ENCODE data around the gene AGBL3. TPM values are rescaled to one million over a fixed set of nuclear protein-coding genes. Genes with fewer than 3 reads are reported as not detected.

AGBL3 gene
- polyA plus RNA-seq, 3 donors, result 0.03 to 0.20 (median 0.12) TPM

DNA sequence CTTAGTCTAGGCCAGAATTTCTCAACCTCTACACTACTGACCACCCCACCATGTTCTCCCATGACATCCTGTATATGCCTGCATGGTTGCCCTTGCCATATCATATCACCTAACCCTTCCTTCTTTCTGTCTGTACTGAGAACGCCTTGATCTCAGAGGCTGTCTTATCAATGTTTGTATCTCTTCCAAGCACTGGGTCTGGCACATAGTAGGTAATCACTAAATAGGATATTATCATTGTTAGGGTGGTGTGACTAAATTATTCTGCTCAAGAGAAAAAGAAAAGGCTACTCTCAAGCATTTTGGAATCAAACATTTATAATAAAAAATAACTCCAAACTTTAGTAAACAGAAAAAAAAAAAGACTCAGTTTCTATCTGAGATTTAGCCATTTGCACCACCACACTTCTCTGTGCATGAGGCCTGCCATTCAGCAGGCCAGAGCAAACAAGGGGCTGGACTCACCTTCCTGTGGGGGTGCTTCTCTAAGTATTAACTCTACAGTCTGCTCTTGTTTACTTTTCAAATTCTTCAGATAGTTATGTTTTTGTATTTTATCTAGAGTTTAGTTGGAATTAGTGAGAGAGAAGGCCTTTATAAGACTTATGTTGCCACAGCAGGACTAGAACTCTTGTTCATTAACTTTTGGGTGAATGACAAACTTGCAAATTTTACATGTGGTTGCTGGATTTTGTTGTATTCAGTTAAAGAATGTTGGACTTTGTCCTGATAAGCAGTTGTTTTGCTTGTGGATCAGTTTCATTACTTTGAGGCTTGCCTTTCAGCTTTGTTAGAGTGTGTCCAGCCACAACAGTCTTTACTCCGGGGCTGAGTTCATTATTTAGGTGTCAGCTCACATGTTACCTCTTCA, 5.4 kb downstream of the AGBL3 start:
- Mint-ChIP-seq H3K4me3 (no peak overlapping the region), H3K4me1 (peaks cover 8% of the 10 kb centered on the region), H3K27ac (no peak overlapping the region), H3K27me3 (ENCODE audit: low read depth in 3 of 3) (no peaks in the 10 kb centered on the region), H3K36me3 (peaks cover 16 to 33% of the 10 kb centered on the region in 2 donors), H3K9me3 (no peaks in the 10 kb centered on the region)
- Histone ChIP-seq H3K4me2 (replicated peaks; ENCODE audit: extremely low read depth, low read length, poor library complexity, severe bottlenecking) (no peak overlapping the region), H2AFZ (ENCODE audit: insufficient read depth, low read depth, low read length, poor library complexity, severe bottlenecking) (no peak overlapping the region), H3K4me3 (replicated peaks in 1 of 3; ENCODE audit: low read depth in 2 of 3, low read length in 3 of 3) (no peak overlapping the region), H3K9me3 (replicated peaks in 1 of 2; ENCODE audit: control insufficient read depth in 1 of 2, insufficient read depth in 1 of 2, low read length in 2 of 2) (no peaks in the 10 kb centered on the region), H3K36me3 (replicated peaks in 1 of 2; ENCODE audit: control insufficient read depth in 1 of 2, insufficient read depth in 2 of 2, low read length in 2 of 2) (peaks cover 2 to 17% of the 10 kb centered on the region in 2 donors), H3K27ac (ENCODE audit: low read depth in 1 of 2, low read length in 2 of 2) (no peak overlapping the region), H3K79me2 (ENCODE audit: insufficient read depth, low read length) (peaks cover 7% of the 10 kb centered on the region), H4K20me1 (ENCODE audit: insufficient read depth, low read length) (no peaks in the 10 kb centered on the region), H3K9ac (ENCODE audit: insufficient read depth, low read length, poor library complexity, severe bottlenecking) (no peak overlapping the region), H3K27me3 (ENCODE audit: control insufficient read depth in 2 of 2, insufficient read depth in 2 of 2, low read length in 2 of 2) (no peaks in the 10 kb centered on the region), H3K4me1 (ENCODE audit: control insufficient read depth in 1 of 2, insufficient read depth in 2 of 2, low read length in 2 of 2) (peaks cover 5 to 7% of the 10 kb centered on the region in 2 donors)
- WGBS (ENCODE audit: insufficient coverage), result 100% methylated on average over 1 of the region's 2 CpGs
- TF ChIP-seq, protein P1, sequence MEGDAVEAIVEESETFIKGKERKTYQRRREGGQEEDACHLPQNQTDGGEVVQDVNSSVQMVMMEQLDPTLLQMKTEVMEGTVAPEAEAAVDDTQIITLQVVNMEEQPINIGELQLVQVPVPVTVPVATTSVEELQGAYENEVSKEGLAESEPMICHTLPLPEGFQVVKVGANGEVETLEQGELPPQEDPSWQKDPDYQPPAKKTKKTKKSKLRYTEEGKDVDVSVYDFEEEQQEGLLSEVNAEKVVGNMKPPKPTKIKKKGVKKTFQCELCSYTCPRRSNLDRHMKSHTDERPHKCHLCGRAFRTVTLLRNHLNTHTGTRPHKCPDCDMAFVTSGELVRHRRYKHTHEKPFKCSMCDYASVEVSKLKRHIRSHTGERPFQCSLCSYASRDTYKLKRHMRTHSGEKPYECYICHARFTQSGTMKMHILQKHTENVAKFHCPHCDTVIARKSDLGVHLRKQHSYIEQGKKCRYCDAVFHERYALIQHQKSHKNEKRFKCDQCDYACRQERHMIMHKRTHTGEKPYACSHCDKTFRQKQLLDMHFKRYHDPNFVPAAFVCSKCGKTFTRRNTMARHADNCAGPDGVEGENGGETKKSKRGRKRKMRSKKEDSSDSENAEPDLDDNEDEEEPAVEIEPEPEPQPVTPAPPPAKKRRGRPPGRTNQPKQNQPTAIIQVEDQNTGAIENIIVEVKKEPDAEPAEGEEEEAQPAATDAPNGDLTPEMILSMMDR (IDR thresholded peaks at IDR 0.05), result no peak
- intact Hi-C loops (cut with micrococcal nuclease), result no loop called here
- no peak for DNase-seq

DNA sequence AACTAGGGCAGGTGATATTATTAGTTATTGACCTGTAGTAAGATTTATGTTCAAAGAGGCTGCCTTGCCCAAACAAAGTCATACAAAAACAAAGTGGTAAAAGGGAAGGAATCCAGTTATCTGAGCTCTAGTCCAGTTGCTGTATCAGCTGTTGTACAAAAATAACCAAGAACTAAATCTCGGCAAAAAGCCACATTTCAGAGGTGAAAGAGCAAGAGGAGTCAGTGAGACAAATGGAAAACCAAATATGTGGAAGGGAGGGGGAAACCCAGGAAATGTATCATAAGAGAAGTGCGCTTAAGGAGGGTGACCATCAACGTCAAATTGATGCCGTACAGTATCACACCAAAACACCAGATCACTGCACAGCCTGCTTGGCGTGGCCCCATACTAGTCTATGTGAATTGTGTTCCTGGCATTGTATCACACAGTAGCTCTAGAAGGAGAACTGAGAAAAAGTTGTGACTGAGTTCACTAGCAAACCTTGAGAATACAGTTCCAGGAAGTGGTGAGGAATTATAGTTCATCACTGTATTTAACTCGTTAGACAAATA, 6.4 kb downstream of the AGBL3 start:
- H3K36me3 Mint-ChIP-seq, result peaks cover 16 to 33% of the 10 kb centered on the region in 2 donors
- TF ChIP-seq, protein P1 (IDR thresholded peaks at IDR 0.05), result no peak
- intact Hi-C loops (cut with micrococcal nuclease), result no loop called here
- no peaks in the 10 kb centered on the region for H4K20me1 ChIP-seq (ENCODE audit: insufficient read depth, low read length)
- H3K4me1 ChIP-seq (ENCODE audit: control insufficient read depth in 1 of 2, insufficient read depth in 2 of 2, low read length in 2 of 2), result no peaks in the 10 kb centered on the region
- H3K9ac ChIP-seq (ENCODE audit: insufficient read depth, low read length, poor library complexity, severe bottlenecking), result no peak overlapping the region
- no peak for DNase-seq
- no peaks in the 10 kb centered on the region for H3K27me3 ChIP-seq (ENCODE audit: control insufficient read depth in 2 of 2, insufficient read depth in 2 of 2, low read length in 2 of 2)
- no peaks in the 10 kb centered on the region for H3K9me3 Mint-ChIP-seq
- no peak overlapping the region for H3K27ac Mint-ChIP-seq
- no peaks in the 10 kb centered on the region for H3K79me2 ChIP-seq (ENCODE audit: insufficient read depth, low read length)
- H3K36me3 ChIP-seq (replicated peaks in 1 of 2; ENCODE audit: control insufficient read depth in 1 of 2, insufficient read depth in 2 of 2, low read length in 2 of 2), result peaks cover 3 to 17% of the 10 kb centered on the region in 2 donors
- no peak overlapping the region for H3K4me3 ChIP-seq (replicated peaks in 1 of 3; ENCODE audit: low read depth in 2 of 3, low read length in 3 of 3)
- H3K27ac ChIP-seq (ENCODE audit: low read depth in 1 of 2, low read length in 2 of 2), result no peak overlapping the region
- no peaks in the 10 kb centered on the region for H3K9me3 ChIP-seq (replicated peaks in 1 of 2; ENCODE audit: control insufficient read depth in 1 of 2, insufficient read depth in 1 of 2, low read length in 2 of 2)
- no peaks in the 10 kb centered on the region for H3K27me3 Mint-ChIP-seq (ENCODE audit: low read depth in 3 of 3)
- H3K4me1 Mint-ChIP-seq, result peaks cover 1% of the 10 kb centered on the region
- 80% methylated on average over 1 of the region's 6 CpGs for WGBS (ENCODE audit: insufficient coverage)
- no peak overlapping the region for H2AFZ ChIP-seq (ENCODE audit: insufficient read depth, low read depth, low read length, poor library complexity, severe bottlenecking)
- H3K4me2 ChIP-seq (replicated peaks; ENCODE audit: extremely low read depth, low read length, poor library complexity, severe bottlenecking), result no peak overlapping the region
- H3K4me3 Mint-ChIP-seq, result no peak overlapping the region
